T-helper 9 cell (primary cell): Measurements from ENCODE around the gene UNCX.
"Not testable (repeated sequence)": the region's sequence is repeated elsewhere in the genome, so short reads cannot be mapped to it uniquely, and the experiment has no call there.

Experiments used
- DNase-seq: peaks from one replicate; pipeline ENCODE4 v3.0.0-alpha.2; 2020

UNCX gene

GRCh38 chr7:1259621-1260243, 27.1 kb downstream of the UNCX start:
- no peak for DNase-seq

- no peak for DNase-seq
These were observed 27.6 kb downstream of the UNCX start for GRCh38 chr7:1260244-1260635.

DNA sequence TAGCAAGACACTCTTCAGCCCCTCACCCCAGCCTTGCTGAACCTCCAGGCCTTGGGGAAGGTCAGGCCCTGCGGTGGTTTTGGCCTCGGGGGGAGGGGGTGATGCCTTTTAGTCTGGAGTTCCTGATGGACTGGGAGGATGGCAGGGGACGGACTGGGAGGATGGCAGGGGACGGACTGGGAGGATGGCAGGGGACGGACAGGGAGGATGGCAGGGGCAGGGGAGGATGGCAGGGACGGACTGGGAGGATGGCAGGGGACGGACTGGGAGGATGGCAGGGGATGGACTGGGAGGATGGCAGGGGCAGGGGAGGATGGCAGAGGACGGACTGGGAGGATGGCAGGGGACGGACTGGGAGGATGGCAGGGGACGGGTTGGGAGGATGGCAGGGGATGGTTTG, 28.4 kb downstream of the UNCX start:
- not testable (repeated sequence) for DNase-seq

- DNase-seq, result no peak
These were observed 29.8 kb downstream of the UNCX start for GRCh38 chr7:1262441-1262840.

DNA sequence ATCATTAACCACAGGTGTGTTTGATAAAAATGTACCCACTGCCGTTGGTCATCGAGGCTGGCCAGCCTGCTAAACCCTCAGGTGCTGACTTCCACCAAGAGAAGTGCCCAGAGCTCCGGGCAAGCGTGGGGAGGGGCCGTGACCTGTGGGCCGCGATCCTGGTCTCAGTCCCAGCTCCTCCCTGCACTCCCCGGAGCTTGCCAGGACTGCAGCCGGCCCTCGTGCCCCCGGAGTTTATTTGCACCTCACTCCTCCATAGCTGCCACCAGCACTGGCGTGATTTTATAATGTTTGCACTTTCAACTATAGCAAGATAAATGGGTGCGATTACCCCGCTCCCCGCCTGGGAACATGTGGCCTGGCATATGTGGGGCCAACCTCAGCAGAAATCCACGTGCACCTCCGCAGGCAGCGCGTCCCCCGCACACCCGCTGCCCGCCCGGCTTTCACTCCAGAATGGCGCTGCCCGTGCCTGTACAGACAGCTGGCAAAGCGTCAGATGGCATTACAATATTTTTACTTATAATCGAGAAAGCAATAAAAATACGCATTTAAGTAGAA, 30.8 kb downstream of the UNCX start:
- no peak for DNase-seq

- DNase-seq, result no peak
These were observed 31.9 kb downstream of the UNCX start for GRCh38 chr7:1264345-1265280.

DNA sequence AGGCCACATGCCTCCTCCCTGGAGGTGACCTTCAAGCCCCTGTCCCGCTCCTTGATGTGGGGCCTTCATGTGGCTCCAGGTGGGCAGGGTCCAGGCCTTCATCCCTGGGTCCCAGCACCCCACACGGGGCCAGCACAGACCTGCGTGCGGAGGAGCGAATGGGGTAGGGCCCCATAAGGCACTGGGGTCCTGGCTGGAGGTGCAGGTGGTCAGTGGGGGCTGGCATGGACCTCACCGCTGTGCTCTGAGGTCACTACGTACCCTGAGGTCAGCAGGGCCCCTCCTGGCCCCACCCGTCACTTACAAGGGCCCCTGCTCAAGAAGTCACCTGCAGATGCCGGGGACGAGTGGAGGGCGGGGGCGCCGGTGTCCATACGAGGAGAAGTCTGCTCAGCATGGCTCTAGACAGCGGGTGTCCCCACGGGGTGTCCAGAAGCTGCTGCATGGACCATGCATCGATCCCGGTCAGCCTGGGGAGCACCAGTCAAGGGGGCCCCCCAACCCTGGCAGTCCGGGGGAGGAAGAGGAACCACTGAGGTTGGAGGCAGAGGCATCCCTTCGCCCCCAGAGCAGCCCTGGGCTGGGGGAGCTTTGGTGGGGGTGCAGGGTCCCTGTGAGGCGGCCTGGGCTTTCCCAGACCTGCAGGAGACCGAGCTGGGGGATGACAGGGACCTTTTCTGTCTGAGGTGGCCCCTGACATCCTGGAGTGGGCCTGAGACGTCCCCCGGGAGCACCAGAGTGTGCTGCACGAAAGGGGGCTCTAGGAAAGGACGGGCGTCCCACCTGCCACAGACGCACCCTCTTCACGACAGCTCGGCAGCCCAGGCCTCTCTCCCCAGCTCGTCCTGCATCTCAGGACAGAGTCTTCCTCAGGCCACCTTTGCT, 34.6 kb downstream of the UNCX start:
- no peak for DNase-seq

DNA sequence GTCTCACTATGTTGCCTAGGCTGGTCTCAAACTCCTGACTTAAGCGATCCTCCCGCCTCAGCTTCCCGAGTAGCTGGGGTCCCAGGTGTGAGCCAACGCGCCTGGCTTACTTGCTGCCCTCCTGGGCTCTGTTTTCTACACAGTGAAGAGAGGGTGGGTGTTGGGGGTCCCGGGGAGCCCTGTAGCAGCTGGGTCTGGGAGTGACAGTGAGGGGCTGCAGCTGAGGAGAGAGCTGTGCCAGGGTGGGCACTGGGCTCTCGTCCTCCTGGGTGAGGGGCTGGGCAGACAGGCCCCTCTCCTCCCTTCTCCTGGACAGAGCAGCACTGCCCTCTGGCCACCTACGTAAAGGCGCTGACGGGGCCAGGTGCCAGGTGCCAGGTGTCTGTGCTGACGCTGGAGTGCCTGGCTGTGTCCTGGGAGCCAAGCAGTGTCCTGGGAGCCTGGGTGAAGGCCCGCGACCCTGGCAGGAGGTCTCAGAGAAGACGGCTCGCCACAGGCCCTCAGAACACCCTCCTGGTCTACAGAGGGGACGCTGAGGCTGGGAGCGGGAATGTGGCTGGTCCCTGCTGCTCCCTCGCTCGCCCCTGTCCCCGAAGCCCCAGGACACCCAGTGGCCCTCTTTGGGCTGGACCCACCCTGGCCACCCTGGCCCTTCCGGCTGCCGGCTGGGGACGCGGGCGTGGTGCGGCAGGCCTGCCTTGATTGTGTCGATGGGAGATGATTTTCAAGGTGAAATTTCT, 35.6 kb downstream of the UNCX start:
- DNase-seq, result no peak

DNA sequence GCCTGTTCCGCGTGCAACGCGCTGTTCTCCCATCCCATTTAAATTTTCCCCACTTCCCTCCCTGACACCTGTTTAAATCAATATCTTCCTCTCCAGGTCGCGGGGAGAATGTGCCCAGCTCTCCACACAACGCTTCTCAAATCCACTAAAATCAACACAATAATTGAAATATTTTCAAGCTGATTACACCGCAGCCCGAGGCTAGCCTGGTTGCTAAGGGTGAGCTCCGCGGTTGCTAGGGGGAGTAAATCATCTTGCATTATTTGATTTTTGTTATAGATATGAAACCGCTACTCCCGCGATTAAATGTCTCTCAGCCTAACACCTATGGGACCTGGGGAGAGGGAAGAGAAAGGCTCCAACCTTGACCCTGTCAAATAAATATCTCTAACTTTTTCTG, 36.2 kb downstream of the UNCX start:
- DNase-seq, result no peak

GRCh38 chr7:1269336-1269890, 36.7 kb downstream of the UNCX start:
- no peak for DNase-seq

DNA sequence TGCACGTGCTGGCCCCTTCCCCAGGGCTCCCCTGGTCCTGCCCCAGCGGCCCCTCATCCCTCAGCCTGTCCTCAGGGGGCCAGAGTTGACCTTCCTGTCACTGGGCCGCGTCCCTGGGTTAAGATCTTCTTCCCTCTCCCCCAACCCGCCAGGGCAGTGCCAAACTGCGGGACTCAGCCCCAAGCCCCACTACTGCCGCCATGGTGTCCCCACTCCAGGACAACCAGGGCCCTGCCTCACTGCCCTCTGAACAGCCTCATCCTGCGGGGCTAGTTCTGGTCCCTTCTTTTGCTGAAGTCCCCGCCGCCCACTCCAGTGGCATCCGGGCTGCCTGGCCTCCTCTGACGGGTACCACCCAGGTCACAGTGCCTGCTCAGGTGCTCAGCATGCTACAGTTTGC, 37.5 kb downstream of the UNCX start:
- no peak for DNase-seq

- no peak for DNase-seq
These were observed 38.4 kb downstream of the UNCX start for GRCh38 chr7:1271046-1271445.

DNA sequence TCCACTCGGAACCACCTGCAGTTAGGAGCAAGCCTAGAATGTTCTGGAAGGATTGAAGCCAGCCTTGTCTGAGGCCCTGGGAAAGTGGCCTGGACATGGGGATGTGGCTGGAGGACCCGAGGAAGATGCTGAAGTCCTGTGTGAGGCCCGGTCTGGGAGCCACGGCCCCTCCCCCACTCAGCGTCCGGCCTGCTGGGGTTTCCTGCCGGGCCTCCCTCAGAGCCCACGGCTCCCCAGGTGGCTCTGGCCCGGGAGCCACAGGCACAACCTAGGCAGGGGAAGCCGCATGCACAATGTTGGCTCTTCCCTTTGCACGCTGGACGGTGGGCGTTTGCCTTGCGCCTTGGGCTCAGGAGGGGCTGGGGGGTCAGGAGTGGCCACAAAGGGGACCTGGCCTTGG, 39.0 kb downstream of the UNCX start:
- DNase-seq, result no peak

GRCh38 chr7:1272136-1272535, 39.5 kb downstream of the UNCX start:
- DNase-seq, result not testable (repeated sequence)

GRCh38 chr7:1274121-1274875, 41.6 kb downstream of the UNCX start:
- no peak for DNase-seq

DNA sequence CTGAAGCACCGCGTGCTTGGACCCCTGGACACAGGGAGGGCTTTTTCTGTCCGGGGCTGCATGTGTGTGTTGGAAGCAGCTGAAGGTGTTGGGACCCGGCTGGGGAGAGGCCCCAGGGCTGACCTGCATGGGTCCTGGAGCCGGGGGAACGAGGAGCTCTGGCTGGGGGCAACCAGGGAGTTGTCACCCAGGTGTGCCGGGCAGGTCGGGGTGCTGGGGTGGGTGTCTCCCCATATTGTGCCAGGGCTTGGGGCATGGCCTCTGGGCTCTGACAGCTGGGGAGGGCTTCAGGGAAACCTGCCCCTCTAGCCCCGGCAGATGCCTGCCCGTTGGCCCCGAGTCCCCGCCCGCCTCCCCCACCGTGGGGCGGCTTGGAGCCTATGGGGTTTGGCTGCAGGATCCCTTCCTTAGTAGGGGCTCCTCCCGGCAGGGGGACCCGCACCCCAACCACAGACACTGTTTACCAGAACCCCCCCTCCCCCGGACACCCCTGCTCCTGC, 42.3 kb downstream of the UNCX start:
- no peak for DNase-seq

- no peak for DNase-seq
These were observed 43.0 kb downstream of the UNCX start for GRCh38 chr7:1275451-1276381.

DNA sequence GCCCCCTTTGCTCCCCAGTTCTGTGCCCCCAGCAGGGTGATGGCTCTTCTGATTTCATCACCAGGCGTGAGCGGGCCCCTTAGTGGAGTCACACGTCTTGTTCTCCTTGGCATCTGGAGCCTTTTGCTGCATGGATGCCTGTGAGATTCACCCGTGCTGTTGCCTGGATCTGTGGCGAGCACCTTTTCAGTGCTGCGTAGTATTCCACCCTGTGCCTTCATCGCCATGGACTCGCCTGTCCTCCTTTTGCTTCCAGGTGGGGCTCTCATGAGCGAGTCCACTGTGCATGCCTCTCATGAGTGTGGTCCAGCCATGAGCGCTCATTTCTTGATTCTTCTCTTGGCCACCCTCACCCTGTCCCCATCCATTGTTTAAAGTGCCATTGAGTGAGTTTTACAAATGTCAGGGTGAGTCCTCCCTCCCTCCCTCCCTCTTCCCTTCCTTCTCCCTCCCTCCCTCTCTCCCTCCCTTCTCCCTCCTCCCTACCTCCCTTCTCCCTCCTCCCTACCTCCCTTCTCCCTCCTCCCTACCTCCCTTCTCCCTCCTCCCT, 44.0 kb downstream of the UNCX start:
- DNase-seq, result no peak

DNA sequence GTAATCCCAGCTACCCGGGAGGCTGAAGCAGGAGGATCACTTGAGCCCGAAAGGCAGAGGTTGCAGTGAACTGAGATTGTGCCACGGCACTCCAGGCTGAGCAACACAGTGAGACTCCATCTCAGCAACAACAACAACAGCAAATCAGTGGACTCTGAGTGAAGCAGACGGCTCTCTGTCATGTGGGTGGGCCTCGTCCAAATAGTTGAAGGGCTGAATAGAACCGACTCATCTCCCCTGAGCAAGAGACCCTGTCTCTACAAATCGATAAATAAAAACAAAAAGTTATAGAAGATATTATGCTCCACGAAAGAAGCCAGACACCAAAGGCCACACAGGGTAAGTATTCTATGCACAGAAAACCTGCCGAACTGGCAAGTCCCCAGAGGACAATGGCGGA, 45.9 kb downstream of the UNCX start:
- no peak for DNase-seq
